ENCODE measurements around the gene JAKMIP2. TPM values are rescaled to one million over a fixed set of nuclear protein-coding genes. Genes with fewer than 3 reads are reported as not detected.

The JAKMIP2 gene
- total and polyA plus RNA-seq, 10 donors: 0.09 to 2.4 (median 1.5) TPM

GRCh38 chr5:147780924-147781573, 1.5 kb downstream of the JAKMIP2 start:
- Histone ChIP-seq H3K4me3 (no peak overlapping the region), H3K4me1 (peaks cover 0 to 28% (median 6%) of the 10 kb centered on the region in 6 donors), H3K9me3 (peaks cover 0 to 8% (median 2%) of the 10 kb centered on the region in 8 donors), H3K27me3 (replicated peaks in 1 of 7) (peaks cover 0 to 12% (median 3%) of the 10 kb centered on the region in 7 donors), H3K36me3 (no peaks in the 10 kb centered on the region), H3K27ac (no peak overlapping the region)
- DNase-seq: no peak
- 76 to 82% (median 79%) methylated on average over 5 of the region's 5 CpGs for WGBS, 5 donors
- intact Hi-C loops (cut with DNase I; ENCODE audit: low total_unique reads): no loop called here
- no peak for TF ChIP-seq POLR2AphosphoS5 (IDR thresholded peaks at IDR 0.05)
- no peak for TF ChIP-seq POLR2A (IDR thresholded peaks at IDR 0.05)
- no peak for TF ChIP-seq CTCF (IDR thresholded peaks at IDR 0.05 in 8 of 11, conservative IDR thresholded peaks at IDR 0.05 in 3 of 11)

- no peak overlapping the region for H3K27ac ChIP-seq
- no peak for DNase-seq
- H3K9me3 ChIP-seq: peaks cover 0 to 13% (median 3%) of the 10 kb centered on the region in 8 donors
- WGBS, 5 donors: 73 to 86% (median 82%) methylated on average over 1 of the region's 1 CpG
- no peak for TF ChIP-seq POLR2AphosphoS5 (IDR thresholded peaks at IDR 0.05)
- no peak for TF ChIP-seq CTCF (IDR thresholded peaks at IDR 0.05 in 8 of 11, conservative IDR thresholded peaks at IDR 0.05 in 3 of 11)
- no peak for TF ChIP-seq POLR2A (IDR thresholded peaks at IDR 0.05)
- H3K4me1 ChIP-seq: peaks cover 0 to 28% (median 6%) of the 10 kb centered on the region in 6 donors
- H3K27me3 ChIP-seq (replicated peaks in 1 of 7): peaks cover 0 to 12% (median 3%) of the 10 kb centered on the region in 7 donors
- no peaks in the 10 kb centered on the region for H3K36me3 ChIP-seq
- H3K4me3 ChIP-seq: no peak overlapping the region
- intact Hi-C loops (cut with DNase I; ENCODE audit: low total_unique reads): no loop called here
Measured at GRCh38 chr5:147779694-147780093, 2.8 kb downstream of the JAKMIP2 start.

GRCh38 chr5:147776989-147777388, 5.5 kb downstream of the JAKMIP2 start:
- TF ChIP-seq POLR2A (IDR thresholded peaks at IDR 0.05) (no peak), CTCF (IDR thresholded peaks at IDR 0.05 in 8 of 11, conservative IDR thresholded peaks at IDR 0.05 in 3 of 11) (no peak), POLR2AphosphoS5 (IDR thresholded peaks at IDR 0.05) (no peak)
- DNase-seq: no peak
- 83 to 90% (median 85%) methylated on average over 4 of the region's 4 CpGs for WGBS, 5 donors
- H3K9me3 ChIP-seq: peaks cover 0 to 13% (median 3%) of the 10 kb centered on the region in 8 donors
- no peak overlapping the region for H3K4me3 ChIP-seq
- H3K36me3 ChIP-seq: no peaks in the 10 kb centered on the region
- H3K27me3 ChIP-seq (replicated peaks in 1 of 7): peaks cover 0 to 2% (median 0%) of the 10 kb centered on the region in 7 donors
- intact Hi-C loops (cut with DNase I; ENCODE audit: low total_unique reads): no loop called here
- H3K27ac ChIP-seq: no peak overlapping the region
- peaks cover 0 to 15% (median under 1%) of the 10 kb centered on the region in 6 donors for H3K4me1 ChIP-seq

GRCh38 chr5:147773587-147773986, 8.9 kb downstream of the JAKMIP2 start:
- intact Hi-C loops (cut with DNase I; ENCODE audit: low total_unique reads): no loop called here
- no peak for DNase-seq

More at GRCh38 chr5:147773587-147773986, 8.9 kb downstream of the JAKMIP2 start:
- Histone ChIP-seq H3K4me1 (no peaks in the 10 kb centered on the region), H3K4me3 (no peak overlapping the region), H3K27ac (no peak overlapping the region), H3K36me3 (no peaks in the 10 kb centered on the region), H3K9me3 (peaks cover 0 to 13% (median 3%) of the 10 kb centered on the region in 8 donors), H3K27me3 (replicated peaks in 1 of 7) (no peaks in the 10 kb centered on the region)
- whole genome bisulfite sequencing, 5 donors: 82 to 95% (median 94%) methylated on average over 2 of the region's 2 CpGs
- TF ChIP-seq POLR2AphosphoS5 (IDR thresholded peaks at IDR 0.05) (no peak), CTCF (IDR thresholded peaks at IDR 0.05 in 8 of 11, conservative IDR thresholded peaks at IDR 0.05 in 3 of 11) (no peak), POLR2A (IDR thresholded peaks at IDR 0.05) (no peak)

Measured in spleen (tissue), 11 donors.